PC-9 (cell line): ENCODE data around the gene PRRG2.

ENCODE experiments used
- CTCF ChIP-seq: fragments of 200-600 bp; sonication (generic); conservative IDR thresholded peaks from 2 replicates; pipeline ENCODE4 v1.6.1; 2017; ENCODE audit warnings: mixed run types, antibody characterized with exemption, mild to moderate bottlenecking, moderate library complexity
- EZH2 ChIP-seq: fragments of 200-600 bp; sonication (generic); IDR thresholded peaks from 2 replicates; pipeline ENCODE4 v1.8.0; 2017; ENCODE audit warnings: antibody characterized with exemption, low read depth

DNA sequence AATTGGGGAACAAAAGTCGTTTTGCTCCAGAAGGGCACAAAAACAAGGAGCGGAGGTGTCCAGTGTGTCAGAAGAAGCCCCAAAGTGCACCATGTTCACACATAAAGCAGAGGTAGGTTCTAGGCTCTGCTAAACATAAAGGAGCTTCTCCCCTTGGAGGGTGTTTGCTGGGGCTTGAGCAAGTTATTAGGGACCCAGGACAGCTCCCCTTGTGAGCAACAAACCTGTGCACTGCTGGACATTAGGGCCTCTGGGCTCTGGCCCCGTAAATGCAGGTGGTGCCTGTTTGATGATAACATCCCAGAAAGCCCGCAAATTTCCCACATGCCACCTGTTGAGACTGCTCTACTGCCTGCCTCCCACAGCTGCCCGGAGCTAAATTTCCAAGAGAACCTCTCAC is 42.5 kb upstream of the PRRG2 start:
- no peak for TF ChIP-seq CTCF
- no peak for TF ChIP-seq EZH2
